ENCODE measurements around the gene EML3.
"Not testable (repeated sequence)": the region's sequence is repeated elsewhere in the genome, so short reads cannot be mapped to it uniquely, and the experiment has no call there.

The EML3 gene

GRCh38 chr11:62599901-62600300 lies 12.7 kb downstream of the EML3 start:
- in situ Hi-C loops (cut with MboI; ENCODE audit: low sequenced_read_pairs), result loop anchor here (10.0 kb wide), 1 partner anchor 105 kb away; the partner anchor contains the start of genes BSCL2 and GNG3

GRCh38 chr11:62599069-62599696 lies 13.4 kb downstream of the EML3 start:
- in situ Hi-C loops (cut with MboI; ENCODE audit: low sequenced_read_pairs), result loop anchor here (10.0 kb wide), 1 partner anchor 106 kb away; the partner anchor contains the start of genes BSCL2 and GNG3

- in situ Hi-C loops (cut with MboI; ENCODE audit: low sequenced_read_pairs), result loop anchor here (10.0 kb wide), 1 partner anchor 110 kb away; the partner anchor contains the start of genes BSCL2 and GNG3
Observed at GRCh38 chr11:62595124-62595523, 17.5 kb downstream of the EML3 start.

DNA sequence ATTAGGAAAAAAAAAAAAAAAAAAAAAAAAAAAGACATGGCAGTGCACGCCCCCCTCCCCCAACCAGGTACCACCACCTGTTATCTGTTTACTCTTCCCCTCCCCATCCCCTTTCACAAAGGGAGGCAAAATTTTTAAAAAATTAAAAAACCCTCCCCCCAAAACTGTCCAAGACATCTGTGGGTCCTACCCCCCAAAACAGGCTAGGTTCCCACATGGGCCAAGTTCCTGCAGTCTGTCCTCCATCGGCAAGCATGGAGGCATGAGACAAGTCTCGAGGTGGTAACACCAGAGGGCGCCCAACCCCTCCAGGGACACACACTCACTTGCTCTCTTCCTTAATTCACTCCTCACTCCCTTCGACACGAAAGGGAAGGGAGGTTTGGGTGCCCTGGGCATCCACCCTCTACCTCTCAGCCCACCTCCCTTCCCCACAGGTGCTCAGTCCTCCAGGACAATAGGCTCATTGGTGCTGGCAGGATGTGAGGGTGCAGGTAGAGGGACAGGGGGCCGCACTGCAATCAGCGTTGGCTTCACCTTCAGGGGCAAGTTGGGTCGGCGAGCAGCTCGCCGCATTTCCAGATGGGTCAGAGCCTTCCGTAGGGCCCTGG lies 19.0 kb downstream of the EML3 start:
- in situ Hi-C loops (cut with MboI; ENCODE audit: low sequenced_read_pairs), result loop anchor here (10.0 kb wide), 1 partner anchor 111 kb away; the partner anchor contains the start of genes BSCL2 and GNG3

- in situ Hi-C loops (cut with MboI; ENCODE audit: low sequenced_read_pairs), result loop anchor here (10.0 kb wide), 1 partner anchor 112 kb away; the partner anchor contains the start of genes BSCL2 and GNG3
Observed at GRCh38 chr11:62592989-62593421, 19.6 kb downstream of the EML3 start.

DNA sequence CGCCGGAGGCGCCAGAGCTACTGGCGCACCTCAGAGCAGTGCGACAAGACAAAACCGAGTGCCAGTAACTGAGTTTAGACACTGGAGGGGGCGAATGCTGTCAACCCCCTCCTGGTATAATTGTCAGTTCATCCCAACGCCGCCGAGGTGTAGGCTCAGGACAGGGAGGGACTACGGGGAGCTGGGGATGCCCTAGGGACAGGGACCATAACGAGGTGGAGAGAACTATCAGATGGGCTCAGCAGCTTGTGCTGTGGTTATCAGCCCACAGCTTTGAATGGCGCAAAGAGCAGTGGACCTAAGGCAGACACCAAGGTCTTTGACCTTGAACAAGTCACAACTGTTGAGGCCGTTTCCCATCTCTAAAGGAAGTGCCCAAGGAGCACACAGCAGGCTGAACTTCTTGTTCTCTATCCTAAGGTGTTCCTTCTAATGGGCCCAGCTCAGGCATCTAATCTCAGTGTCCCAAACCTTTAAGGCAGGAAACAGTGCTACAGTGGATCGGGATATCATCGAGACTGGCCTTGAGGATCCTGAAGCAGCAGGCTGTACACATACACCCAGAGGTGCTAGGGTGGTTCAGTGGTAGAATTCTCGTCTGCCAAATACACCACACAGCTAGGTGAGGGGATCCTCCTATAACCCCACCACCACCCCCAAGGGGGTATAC lies 20.3 kb downstream of the EML3 start:
- in situ Hi-C loops (cut with MboI; ENCODE audit: low sequenced_read_pairs), result loop anchor here (10.0 kb wide), 1 partner anchor 113 kb away; the partner anchor contains the start of genes BSCL2 and GNG3

DNA sequence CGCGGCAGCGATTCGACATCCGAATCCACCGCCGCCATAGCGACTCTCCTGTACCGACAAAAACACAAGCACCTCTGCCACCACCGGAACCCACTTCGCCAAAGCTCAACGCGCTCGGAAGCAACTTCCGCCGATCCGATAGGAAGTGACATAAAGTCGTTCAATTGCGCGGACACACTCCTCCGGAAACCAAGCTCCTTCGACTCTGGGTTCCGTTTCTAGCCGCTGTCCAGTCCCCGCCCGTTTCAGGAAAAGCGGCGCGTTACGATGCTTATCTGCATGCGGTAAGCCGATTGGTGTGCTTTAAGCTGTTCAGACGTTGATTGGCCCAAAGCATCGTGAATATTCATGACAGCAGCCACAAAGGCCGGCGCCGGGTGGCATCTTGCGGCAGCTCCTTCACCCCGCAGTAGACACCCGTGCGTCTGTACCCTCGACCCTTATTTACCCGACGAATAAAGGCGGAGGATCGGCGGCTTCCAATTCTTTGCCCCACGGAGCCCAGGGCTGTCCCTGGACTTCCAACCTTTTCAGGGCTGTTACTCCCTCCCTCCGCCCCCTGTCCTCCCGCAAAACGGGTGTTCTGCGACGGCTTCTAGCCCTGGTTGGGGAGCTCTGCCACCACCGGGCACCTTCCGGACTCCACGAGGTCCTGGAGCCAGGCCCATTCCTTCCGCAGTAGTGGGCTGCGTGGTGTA lies 21.0 kb downstream of the EML3 start, which contains the start of gene TUT1:
TUT1 (minus strand) TSS at position 76 of the 698 bp plus-strand sequence; CDS start at position 38, 38 bp downstream.
- in situ Hi-C loops (cut with MboI; ENCODE audit: low sequenced_read_pairs), result loop anchor here (10.0 kb wide), 1 partner anchor 113 kb away; the partner anchor contains the start of genes BSCL2 and GNG3

GRCh38 chr11:62588966-62589637 lies 23.5 kb downstream of the EML3 start:
- in situ Hi-C loops (cut with MboI; ENCODE audit: low sequenced_read_pairs), result no loop called here

DNA sequence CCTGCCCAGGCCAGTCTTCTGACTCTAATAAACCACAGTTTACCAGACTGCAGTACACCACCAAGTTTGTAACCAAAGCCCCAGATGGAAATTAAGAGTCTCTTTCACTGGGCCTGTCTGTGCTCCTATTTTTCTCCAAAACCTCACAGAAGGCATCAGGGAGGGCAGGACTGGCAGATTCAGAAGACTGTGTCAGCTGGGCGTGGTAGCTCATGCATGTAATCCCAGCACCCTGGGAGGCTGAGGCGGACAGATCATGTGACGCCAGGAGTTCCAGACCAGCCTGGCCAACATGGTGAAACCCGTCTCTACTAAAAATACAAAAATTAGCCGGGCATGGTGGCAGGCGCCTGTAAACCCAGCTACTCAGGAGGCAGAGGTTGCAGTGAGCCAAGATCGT lies 27.2 kb downstream of the EML3 start:
- in situ Hi-C loops (cut with MboI; ENCODE audit: low sequenced_read_pairs), result not testable (repeated sequence)

- in situ Hi-C loops (cut with MboI; ENCODE audit: low sequenced_read_pairs), result not testable (repeated sequence)
Observed at GRCh38 chr11:62581735-62582134, 30.8 kb downstream of the EML3 start.

DNA sequence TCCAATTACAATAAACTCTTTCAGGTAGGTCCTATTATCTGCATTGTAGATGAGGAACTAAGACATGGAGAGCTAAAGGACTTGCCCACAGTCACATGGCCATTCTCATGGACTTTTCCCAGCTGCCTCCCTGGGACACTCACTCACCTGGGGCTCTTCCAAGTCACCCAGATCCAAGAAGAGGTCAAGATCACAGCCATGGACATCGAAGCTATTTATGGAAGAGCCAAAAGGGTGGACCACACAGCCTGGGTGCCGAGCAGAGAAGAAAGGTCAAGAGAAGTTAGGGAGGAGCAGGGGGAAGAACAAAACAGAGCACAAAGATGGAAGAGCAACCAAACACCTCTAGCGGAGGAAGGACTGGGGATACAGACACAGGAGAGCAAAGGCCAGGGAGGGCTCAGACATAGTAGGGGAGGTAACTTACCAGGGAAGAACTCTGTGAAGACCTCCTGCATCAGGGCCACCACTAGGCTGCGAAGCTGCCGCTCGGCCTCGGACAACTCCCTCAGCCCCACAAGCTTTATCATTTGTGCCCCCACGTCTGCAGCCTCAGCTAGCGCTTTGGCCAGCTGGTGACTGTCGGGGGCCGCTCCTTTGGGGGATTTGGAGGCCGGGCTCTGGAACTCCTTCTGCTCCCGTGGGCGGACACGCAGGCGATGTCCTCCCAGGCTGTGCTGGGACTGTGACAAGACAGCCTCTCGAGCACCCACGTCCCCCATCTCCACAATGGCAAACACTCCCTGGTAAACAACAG lies 31.4 kb downstream of the EML3 start:
- in situ Hi-C loops (cut with MboI; ENCODE audit: low sequenced_read_pairs), result no loop called here

DNA sequence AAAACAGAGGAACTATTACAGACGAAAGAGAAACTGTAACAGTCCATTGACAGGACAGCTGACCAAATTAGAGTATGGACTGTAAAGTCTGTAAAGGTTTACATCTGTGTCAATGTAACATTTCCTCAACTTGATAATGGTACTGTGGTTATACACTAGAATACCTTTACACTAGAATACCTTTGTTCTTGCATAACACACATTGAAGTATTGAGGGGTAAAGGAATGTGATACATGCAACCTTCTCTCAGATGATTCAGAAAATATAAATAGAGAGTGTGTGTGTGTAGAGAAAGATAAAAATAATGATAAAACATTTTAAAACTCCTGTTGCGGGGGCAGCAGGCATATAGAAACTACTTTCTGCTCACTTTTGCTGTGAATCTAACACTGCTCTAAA lies 33.3 kb downstream of the EML3 start:
- in situ Hi-C loops (cut with MboI; ENCODE audit: low sequenced_read_pairs), result no loop called here

DNA sequence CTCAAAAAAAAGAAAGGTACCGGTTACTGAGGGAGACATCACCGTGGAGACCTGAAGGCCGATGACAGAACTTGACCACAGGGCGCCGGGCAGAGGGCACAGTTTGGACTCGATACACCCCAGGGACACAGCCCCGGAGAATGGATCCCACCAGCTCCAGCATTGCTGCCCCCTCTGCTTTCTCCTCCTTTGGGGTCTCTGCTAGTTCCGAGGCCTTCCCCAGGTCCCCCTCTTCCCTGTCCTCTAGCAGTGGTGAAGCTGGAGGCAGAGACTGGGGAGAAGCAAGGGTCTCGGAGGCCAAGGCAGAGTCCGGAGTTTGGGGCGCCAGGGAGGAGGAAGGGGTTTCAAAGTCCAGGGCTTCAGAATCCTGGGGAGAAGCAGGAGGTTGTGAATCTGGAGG lies 34.0 kb downstream of the EML3 start:
- in situ Hi-C loops (cut with MboI; ENCODE audit: low sequenced_read_pairs), result no loop called here

DNA sequence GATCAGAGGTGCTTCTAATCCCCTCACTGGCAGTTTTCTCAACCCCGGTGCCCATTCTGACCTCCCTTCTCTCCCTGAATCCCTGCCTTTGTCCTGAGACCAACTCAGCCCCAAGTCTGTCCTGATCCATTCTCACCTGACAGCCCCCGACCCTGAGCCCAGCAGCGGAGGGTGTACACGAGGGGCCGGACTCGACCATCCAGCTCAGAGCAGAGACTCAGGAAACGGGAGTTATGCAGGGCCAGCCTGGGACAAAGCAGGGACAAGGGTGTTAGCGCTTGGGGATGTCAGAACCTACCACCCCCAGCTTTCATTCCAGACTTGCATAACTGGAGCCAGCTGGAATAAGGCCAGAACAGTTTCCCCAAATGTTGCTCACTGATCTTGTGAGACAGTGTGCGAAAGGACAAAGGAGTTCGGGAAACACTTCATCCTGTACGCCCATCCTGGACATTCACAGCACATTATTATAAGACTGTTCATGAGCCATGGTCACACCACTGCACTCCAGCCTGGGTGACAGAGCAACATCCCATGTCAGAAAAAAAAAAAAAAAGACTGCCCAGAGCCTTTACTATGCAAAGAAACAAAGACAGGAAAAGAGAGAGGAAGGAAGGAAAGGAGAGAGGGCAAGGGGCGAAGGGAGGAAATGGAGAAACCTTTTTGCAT lies 35.4 kb downstream of the EML3 start:
- in situ Hi-C loops (cut with MboI; ENCODE audit: low sequenced_read_pairs), result no loop called here

DNA sequence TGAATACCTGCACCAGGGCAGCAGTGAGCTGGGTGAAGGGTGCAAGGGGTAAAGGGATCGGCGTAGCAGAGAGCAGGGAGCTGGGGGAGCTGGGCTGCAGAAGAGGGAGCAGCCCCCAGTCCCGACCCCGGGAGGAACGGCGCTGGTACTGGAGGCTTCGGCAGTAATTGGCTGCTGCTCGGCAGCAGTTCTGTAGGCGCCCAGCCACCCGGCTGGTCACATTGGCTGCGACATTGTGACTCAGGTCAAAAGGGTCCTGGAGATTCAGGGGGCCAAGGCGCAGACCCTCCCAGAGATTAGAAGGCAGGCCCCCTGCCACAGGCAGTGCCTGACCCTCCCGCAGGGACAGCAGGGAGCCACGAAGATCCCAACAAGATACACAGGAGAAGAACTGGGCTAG lies 36.7 kb downstream of the EML3 start:
- in situ Hi-C loops (cut with MboI; ENCODE audit: low sequenced_read_pairs), result no loop called here

GRCh38 chr11:62575156-62575555 lies 37.4 kb downstream of the EML3 start:
- in situ Hi-C loops (cut with MboI; ENCODE audit: low sequenced_read_pairs), result no loop called here

GRCh38 chr11:62574363-62575071 lies 38.1 kb downstream of the EML3 start:
- in situ Hi-C loops (cut with MboI; ENCODE audit: low sequenced_read_pairs), result loop anchor here (25.0 kb wide), 1 partner anchor 162 kb away; the partner anchor contains the start of gene SCGB1A1

Data from HL-60/S4 treated with retinoic acid at 250 ng/mL for 4 days and 3 days (cell line).